Hematopoietic multipotent progenitor cell treated with erythropoietin and hydrocortisone succinate and interleukin-3 and kit ligand, for 6 days (in vitro differentiated cells): ENCODE results near the gene PRKG1.

Experiments
- DNase-seq: peaks from one replicate; pipeline ENCODE4 v3.0.0-alpha.2; 2015

PRKG1 gene

DNA sequence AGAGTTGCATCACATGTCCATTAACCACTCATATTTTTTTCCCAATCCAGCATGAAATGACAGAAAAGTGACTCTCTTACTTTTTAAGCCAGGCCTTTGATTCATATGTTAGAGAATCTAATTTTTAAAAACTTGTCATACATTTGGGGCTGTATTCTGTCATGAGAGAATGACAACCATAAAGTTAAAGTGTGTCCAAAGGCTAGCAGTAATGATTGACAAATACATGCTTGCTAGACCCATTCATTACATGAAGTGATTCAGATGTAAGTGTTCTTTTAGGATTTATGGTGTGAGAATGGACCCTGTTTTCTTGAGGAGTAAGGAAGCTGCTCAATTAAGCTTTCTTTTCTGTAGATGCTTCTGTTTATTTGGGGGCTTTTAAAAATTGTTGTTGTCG is 549.7 kb downstream of the PRKG1 start:
- no peak for DNase-seq

DNA sequence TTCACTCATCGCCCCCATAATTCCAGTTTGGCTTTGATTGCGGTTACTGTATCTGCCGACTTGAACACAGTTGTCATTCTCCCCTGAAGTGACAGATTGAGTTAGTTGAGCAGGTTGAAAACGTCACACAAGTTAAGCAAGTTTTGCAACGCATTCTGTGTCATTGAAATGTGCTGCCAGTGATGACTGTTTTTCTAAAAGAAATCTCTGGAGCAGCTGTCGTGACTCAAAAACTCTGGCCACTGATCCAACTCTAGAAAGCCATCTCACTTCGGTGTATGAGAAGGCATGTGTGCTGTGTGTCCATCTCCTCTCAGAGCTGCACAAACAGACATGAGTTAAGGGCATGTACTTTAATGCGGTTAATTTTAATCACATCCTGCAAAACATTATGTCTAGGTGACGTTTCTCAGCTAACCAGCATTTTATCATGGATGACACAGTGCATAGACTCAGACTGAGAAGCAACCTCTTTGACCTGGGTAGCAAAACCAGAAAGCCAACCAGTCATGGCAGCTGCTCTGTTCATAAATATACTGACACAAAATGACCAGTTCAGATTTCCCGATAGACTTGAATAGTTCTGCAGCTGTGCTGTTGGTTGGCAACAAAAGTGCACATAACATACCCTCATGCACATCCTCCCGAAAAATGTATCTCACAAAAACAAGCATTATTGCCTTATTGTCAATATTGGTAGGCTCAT is 555.8 kb downstream of the PRKG1 start:
- no peak for DNase-seq

DNA sequence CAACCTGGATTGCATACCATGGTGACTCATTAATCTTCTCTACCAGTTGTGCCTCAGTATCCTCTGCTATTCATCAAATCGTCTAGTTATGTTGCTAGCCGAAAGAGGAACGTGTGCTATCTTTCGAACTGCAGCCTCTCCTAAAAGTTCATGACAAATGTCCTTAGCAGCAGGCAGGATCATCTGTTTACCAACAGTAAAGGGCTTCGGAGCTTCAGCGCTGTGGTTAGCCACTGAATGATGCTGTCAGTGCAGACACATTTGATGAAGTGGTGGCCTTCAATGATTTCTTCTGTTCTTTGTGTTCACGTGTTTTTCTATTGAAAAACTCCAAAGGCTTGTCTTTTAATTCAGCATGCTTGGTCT is 556.3 kb downstream of the PRKG1 start:
- no peak for DNase-seq

- no peak for DNase-seq
Observed at GRCh38 chr10:51635436-51635835, 561.1 kb downstream of the PRKG1 start.

DNA sequence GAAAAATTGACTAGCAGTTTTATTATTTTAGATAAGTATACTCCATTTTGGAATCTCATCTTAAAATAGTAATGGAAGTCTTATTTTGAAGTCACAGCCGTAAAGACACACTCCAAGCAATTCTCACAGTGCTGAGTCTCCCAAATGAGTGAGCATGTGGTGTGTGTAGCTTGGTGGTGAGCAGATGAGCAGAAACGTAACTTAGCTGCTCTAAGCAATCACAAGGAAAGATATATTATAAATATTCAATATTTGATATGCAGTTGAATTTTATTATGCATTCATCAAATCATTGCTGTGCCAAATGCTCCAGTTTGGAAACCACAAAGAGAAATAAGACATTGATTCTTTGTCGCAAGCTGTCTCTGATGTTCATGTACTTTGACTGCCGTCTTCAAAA is 563.9 kb downstream of the PRKG1 start:
- no peak for DNase-seq

GRCh38 chr10:51638737-51639136 is 564.5 kb downstream of the PRKG1 start:
- DNase-seq, result peak; percentile 3

DNA sequence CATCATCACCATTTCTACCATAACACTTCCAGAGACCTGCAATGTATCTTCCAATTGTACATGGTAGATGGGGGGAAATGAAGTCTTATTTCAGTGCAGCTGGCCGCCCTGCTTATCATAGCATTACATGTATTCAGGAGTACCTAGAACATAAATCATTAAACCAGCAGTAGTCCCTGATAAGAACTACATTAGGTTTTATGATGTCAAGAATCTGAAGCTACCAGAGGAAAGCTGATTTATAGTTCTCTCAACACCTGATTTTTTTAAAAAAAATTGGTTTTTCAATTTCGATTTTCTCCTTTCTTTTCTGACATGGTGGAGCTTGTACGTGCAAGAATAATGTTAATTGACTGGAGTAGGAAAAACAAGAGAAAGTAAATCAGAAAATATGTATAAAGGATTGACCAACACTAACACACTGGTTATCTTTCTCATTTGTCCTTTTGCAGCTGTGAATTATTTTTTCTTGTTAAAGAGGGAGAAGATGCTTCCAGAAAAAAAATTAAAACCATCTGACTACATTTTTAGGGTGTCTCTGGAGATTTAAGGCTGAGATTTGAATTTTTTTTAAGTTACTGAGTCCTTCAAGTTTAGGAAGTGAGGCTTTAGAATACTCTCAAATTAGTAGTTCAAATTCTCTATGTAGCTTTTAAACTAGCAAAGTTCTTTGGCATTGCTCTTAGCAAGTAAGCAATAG is 566.0 kb downstream of the PRKG1 start:
- no peak for DNase-seq

DNA sequence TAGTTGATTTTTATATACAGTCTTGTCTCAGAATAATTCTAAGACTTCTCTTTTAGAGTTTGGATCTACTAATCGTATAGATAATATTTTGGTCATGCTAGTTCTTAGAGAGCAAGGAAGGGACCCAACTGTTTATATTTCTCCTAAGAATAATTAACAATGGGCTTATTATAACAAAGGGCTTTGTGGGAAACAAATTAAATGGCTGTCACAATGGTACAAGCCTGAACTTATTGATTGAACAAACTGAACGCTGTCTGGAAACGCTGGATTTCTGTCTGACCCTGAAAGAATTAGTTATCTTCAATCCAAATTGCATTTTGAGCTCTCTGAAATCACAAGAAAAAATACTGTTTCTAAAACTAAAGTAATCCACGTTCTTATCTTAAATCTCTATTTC is 568.3 kb downstream of the PRKG1 start:
- no peak for DNase-seq

GRCh38 chr10:51643734-51644133 is 569.4 kb downstream of the PRKG1 start:
- no peak for DNase-seq

DNA sequence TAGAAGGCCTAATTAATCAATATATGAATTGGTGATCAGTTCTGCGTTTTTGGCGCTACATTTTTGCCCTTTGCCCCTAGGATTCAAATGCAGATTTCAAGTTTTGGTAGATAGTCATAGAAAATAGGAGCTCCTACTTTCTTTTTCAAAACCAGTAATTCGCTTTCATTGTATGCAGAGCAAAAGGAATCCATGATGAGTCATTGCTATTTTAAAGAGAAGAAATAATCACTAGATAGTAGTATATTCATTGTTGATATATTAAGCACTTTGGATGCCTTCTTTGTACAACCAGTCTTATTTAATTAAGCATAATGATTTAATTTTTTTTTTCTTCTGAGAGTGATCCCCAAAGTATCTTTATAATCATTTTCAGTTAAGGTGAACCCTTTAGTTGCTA is 574.8 kb downstream of the PRKG1 start:
- no peak for DNase-seq

DNA sequence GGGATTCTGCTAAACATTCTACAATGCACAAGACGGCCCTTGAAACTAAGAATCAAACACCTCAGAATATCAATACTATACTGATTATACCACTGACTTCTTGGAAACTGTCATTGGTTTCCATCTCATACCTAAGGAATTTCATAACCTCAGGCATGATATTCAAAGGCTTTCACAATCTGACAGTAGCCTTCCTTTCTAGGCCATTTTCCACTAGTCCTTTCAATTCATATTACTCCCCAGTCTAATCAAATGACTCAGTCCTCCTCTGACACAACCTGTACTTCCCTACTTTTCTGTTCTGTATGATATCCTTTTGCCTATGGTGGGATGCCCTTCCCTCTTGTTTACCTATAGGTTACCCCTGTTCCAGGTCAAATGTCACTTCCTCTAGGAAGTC is 576.8 kb downstream of the PRKG1 start:
- no peak for DNase-seq

GRCh38 chr10:51653025-51653424 is 578.7 kb downstream of the PRKG1 start:
- DNase-seq, result no peak

DNA sequence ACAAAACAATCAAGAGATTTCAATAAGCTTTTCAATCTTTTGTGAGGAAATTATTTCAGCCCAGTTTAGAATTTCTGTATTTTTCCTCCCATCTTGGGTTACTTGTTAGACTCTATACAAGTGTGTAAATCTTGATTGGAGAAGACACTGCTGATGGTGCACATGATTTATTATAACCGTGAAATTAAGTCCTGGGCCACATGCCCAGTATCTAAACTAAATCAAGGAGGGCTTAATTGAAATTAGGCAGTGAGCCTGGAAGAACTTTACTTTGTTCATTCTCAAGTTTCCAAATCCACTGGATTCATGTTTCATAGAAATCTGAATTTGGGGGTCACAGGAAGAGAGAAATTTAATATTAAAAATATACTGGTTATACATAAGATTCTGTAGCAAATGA is 580.6 kb downstream of the PRKG1 start:
- DNase-seq, result no peak

GRCh38 chr10:51656503-51656902 is 582.2 kb downstream of the PRKG1 start:
- peak; percentile 24 for DNase-seq

DNA sequence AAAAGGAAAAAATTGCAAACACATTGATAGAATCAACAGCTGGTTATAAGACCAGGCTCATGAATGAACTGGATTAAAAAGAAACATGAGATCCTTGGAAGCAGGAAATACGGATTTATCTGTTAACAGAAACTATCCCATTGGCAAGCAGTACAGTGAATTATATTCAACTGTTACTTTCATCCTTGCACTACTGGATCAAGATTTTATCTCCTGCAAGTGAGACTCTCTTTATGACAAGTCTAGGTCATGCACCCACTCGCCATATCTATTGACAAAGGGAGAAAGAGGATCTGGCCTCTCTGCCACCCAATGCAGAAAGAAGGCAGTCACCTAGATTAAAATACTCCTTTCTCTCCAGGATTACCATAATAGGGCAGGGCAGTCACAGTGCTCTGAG is 583.7 kb downstream of the PRKG1 start:
- DNase-seq, result no peak

- DNase-seq, result no peak
Observed at GRCh38 chr10:51659344-51659743, 585.1 kb downstream of the PRKG1 start.

- no peak for DNase-seq
Observed at GRCh38 chr10:51663086-51663485, 588.8 kb downstream of the PRKG1 start.

GRCh38 chr10:51666456-51666855 is 592.2 kb downstream of the PRKG1 start:
- DNase-seq, result no peak

- no peak for DNase-seq
Observed at GRCh38 chr10:51667678-51668335, 593.5 kb downstream of the PRKG1 start.

DNA sequence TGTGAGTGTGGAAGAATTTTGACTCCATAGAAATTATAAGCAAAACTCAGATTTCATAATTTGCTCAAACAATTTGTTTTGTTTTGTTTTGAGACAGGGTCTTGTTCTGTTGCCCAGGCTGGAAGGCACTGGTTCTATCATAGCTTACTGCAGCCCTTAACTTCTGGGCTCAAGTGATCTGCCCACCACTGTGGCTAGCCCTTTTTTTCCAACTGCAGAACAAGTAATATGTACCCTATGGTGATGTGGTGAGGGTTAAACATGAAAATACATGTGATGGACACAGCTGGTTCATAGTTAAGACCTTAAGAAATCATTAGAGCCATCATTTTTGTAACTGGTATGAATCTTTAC is 594.0 kb downstream of the PRKG1 start:
- no peak for DNase-seq

GRCh38 chr10:51669041-51669440 is 594.8 kb downstream of the PRKG1 start:
- DNase-seq, result no peak

DNA sequence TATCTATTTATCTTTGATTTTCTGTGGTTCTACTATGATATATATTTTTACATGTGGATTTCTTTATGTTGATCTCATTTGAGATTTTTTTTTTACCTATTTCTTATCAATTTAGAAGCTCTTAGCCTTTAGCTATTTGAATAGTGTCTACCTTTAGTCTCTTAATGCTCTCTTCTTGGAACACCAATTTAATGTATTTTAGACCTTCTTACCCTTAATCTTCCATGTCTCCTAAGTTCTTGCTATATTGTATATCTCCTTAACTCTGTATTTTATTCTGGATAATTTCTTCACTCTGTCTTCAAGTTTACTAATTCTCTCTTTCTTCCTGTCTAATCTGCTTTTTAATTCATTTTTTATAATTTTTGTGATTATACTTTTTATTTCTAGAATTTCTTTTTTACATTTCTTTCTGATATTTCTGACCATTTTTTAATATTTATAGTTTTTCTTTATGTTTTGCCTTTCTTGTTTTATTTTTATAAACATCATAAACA is 597.8 kb downstream of the PRKG1 start:
- no peak for DNase-seq

- no peak for DNase-seq
Observed at GRCh38 chr10:51675088-51675487, 600.8 kb downstream of the PRKG1 start.

GRCh38 chr10:51679841-51680240 is 605.6 kb downstream of the PRKG1 start:
- DNase-seq, result no peak
